Anterior cingulate cortex (tissue), 58 donors: ENCODE results near the gene LMTK2.

ENCODE experiments used
- DNase-seq, 58 donors: peaks; one replicate each; lab custom pipeline; 2025; lab: John Stamatoyannopoulos, UW

The LMTK2 gene

DNA sequence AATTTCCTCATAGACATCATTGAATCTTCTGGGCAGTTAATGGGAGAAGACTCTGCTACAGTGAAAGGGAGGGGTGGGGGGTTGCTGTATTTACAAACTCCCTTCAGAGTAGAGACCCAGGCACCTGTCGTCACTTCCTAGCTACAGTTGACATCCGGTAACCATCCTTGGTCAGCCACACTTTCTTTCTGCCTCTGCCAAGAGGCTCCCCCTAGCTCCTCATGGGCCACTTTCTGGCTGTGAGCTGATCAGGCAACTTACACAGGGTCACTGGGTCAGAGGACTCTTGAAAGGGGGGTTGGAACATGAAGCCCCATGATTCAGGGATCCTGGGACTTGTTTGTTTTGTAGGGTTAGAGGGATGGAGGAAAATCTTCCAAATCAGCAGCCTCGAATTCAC, 144.1 kb downstream of the LMTK2 start:
- no peak for DNase-seq

DNA sequence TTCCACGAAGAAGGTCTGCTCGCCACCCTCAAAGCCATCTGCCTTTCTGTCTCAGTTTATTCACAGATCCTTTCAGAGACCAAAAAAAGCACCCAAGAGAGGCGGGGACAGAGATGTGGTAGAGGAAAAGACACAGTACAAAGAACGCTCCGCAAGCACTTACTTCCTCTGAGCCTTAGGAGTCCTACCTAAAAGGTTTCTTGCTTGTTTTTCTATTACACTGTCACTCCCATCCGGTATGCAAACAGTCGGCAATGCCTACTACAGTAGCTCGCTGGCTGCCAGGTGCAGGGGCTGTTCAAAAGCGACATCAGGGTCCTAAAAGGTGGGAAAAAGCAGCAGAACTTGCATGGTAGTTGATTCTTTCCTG, 144.6 kb downstream of the LMTK2 start:
- DNase-seq: peak in 6 of 58 donors; percentile 6 to 33 (median 14)

- peak; percentile 63 to 97 (median 91) for DNase-seq
Observed at GRCh38 chr7:98251601-98252424, 145.2 kb downstream of the LMTK2 start, which contains the start of gene TECPR1. TECPR1 (minus strand) TSS chr7:98252232; CDS start chr7:98246146, 6,086 bp downstream.

DNA sequence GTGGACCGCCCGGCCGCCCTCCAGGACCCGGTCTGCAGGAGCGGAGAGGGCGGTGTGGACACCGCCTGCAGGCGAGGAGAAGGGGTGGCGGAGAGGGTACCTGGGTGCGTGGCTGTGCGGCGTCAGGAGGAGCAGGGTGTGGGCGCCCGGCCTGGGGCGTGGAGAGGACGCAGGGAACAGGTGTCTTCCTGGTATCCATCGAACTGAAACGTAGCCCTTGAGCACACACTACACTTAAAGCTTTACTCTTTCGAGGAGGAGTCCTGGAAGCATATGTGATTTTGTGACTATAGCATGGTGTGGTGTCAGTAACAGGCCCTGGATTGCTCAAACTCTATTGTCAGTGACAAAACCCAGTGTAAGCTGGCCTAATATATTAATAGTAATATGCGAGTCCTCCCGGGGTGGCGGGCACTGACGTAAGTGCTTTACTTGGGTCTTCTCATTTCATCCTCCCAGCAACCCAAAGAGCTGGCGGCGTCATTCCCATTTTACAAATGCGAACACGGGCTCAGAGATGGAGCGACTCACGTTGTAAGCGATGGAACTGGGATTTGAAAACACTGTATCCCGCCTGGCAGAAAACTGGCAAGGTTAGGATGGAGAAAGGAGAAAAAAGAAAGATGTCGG, 145.9 kb downstream of the LMTK2 start:
- DNase-seq: no peak

DNA sequence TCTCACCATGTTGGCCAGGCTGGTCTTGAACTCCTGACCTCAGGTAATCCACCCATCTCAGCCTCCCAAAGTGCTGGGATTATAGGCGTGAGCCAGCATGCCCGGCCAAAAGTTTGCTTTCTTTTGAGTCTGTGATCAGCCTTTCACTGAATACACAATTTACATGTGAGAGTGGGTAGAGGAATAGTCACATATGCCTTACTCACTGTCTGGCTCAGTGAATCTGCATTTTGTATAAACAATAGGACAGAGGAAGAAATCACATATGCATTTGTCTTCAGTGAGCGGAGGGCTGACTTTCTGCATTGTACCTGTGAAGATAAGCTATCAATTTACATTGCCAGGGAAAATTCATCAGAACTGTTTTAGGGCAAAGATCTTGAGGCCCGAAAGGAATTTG, 147.9 kb downstream of the LMTK2 start:
- no peak for DNase-seq

- no peak for DNase-seq
Observed at GRCh38 chr7:98254951-98255610, 148.4 kb downstream of the LMTK2 start.

DNA sequence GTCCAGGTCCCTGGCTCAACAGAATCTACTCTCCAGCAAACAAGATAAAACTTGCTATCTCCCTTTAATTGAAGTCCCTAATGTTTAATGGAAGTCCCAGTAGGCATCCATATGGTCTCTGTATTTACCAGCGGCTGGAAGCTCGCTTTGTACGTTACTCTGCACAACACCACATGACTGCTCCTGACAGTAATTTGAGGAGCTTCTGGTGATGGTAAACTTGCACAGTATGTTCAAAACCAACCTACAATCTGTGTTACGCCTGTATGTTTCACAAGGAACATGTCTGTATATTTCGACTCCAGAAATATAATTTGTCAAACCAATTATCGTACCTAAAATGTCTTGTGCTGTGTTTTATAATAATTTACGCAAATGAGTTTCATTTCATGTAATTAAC, 149.8 kb downstream of the LMTK2 start:
- no peak for DNase-seq

- no peak for DNase-seq
Observed at GRCh38 chr7:98257701-98258100, 151.0 kb downstream of the LMTK2 start.
